Mesenchymal stem cell (in vitro differentiated cells and primary cell): ENCODE results near the gene XPO6.
A peak's percentile ranks its signal among the peaks of the same experiment; 100 is the strongest.

Experiments used
- DNase-seq: peaks from one replicate; pipeline ENCODE4 v3.0.0-alpha.2; 2013
- H2AFZ ChIP-seq: one replicate; pipeline ENCODE4 v1.6.1; 2013; ENCODE audit warnings: low read depth, mild to moderate bottlenecking, control low read depth, inconsistent platforms, low read length, moderate library complexity
- H2AK5ac ChIP-seq: 2 replicates; pipeline ENCODE4 v1.6.1; 2013; ENCODE audit warnings: low read length, moderate library complexity, mild to moderate bottlenecking, inconsistent platforms; ENCODE audit not compliant: severe bottlenecking
- H2BK120ac ChIP-seq: one replicate; pipeline ENCODE4 v1.6.1; 2013; ENCODE audit warnings: low read depth, mild to moderate bottlenecking, inconsistent platforms, low read length, moderate library complexity
- H2BK12ac ChIP-seq, 2 experiments: one replicate each; pipeline ENCODE4 v1.6.1; 2013; ENCODE audit warnings: inconsistent platforms in 2 of 2, low read length in 2 of 2, mild to moderate bottlenecking in 2 of 2, moderate library complexity in 2 of 2, control low read depth in 1 of 2
- H2BK15ac ChIP-seq: one replicate; pipeline ENCODE4 v1.6.1; 2013; ENCODE audit warnings: mild to moderate bottlenecking, low read depth, inconsistent platforms; ENCODE audit not compliant: poor library complexity, severe bottlenecking
- H2BK5ac ChIP-seq: 2 replicates; pipeline ENCODE4 v1.6.1; 2013; ENCODE audit warnings: low read depth, mild to moderate bottlenecking, low read length, control low read depth, inconsistent platforms; ENCODE audit not compliant: poor library complexity, severe bottlenecking
- H3K14ac ChIP-seq, 2 experiments: one replicate each; pipeline ENCODE4 v1.6.1; 2013; ENCODE audit warnings: inconsistent platforms in 2 of 2, low read length in 2 of 2, control low read depth in 1 of 2, mild to moderate bottlenecking in 1 of 2, moderate library complexity in 1 of 2
- H3K18ac ChIP-seq, 2 experiments: one replicate each; pipeline ENCODE4 v1.6.1; 2013; ENCODE audit warnings: inconsistent platforms in 2 of 2, low read length in 2 of 2, control low read depth in 1 of 2, low read depth in 1 of 2, mild to moderate bottlenecking in 1 of 2
- H3K23ac ChIP-seq, 2 experiments: one replicate each; pipeline ENCODE4 v1.6.1; 2013; ENCODE audit warnings: inconsistent platforms in 2 of 2, low read length in 2 of 2, mild to moderate bottlenecking in 2 of 2, moderate library complexity in 2 of 2, control low read depth in 1 of 2
- H3K27ac ChIP-seq: 2 replicates; pipeline ENCODE4 v1.5.1; 2013; ENCODE audit warnings: mild to moderate bottlenecking, moderate library complexity, low read length, control low read depth, inconsistent platforms; ENCODE audit not compliant: poor library complexity, severe bottlenecking
- H3K27me3 ChIP-seq, 2 experiments: 2 replicates each; pipeline versions ENCODE4 v1.6.1 to v1.7.0; 2013; ENCODE audit warnings: low read length in 2 of 2, mild to moderate bottlenecking in 2 of 2, moderate library complexity in 2 of 2, control low read depth in 1 of 2, inconsistent platforms in 1 of 2; ENCODE audit not compliant: control insufficient read depth in 1 of 2, insufficient read depth in 1 of 2
- H3K36me3 ChIP-seq, 2 experiments: 2 replicates each; pipeline versions ENCODE4 v1.6.1 to v1.7.0; 2013; ENCODE audit warnings: low read length in 2 of 2, control low read depth in 1 of 2, inconsistent platforms in 1 of 2, low read depth in 1 of 2, mild to moderate bottlenecking in 1 of 2; ENCODE audit not compliant: insufficient read depth in 2 of 2, control insufficient read depth in 1 of 2
- H3K4ac ChIP-seq, 2 experiments: one replicate each; pipeline ENCODE4 v1.6.1; 2013; ENCODE audit warnings: inconsistent platforms in 2 of 2, low read length in 2 of 2, mild to moderate bottlenecking in 2 of 2, moderate library complexity in 2 of 2, control low read depth in 1 of 2, low read depth in 1 of 2
- H3K4me1 ChIP-seq: 2 replicates; pipeline ENCODE4 v1.6.1; 2013; ENCODE audit warnings: low read depth, low read length, control low read depth; ENCODE audit not compliant: control insufficient read depth, insufficient read depth
- H3K4me2 ChIP-seq: 2 replicates; pipeline ENCODE4 v1.6.1; 2013; ENCODE audit warnings: low read length, mild to moderate bottlenecking, inconsistent platforms; ENCODE audit not compliant: poor library complexity, severe bottlenecking
- H3K4me3 ChIP-seq, 2 experiments: 2 replicates each; pipeline versions ENCODE4 v1.5.1 to v1.7.0; 2013; ENCODE audit warnings: low read length in 2 of 2, mild to moderate bottlenecking in 2 of 2, control low read depth in 1 of 2, low read depth in 1 of 2; ENCODE audit not compliant: insufficient read depth in 1 of 2
- H3K79me1 ChIP-seq: replicated peaks from 2 replicates; pipeline ENCODE4 v1.6.1; 2013; ENCODE audit warnings: mild to moderate bottlenecking, control low read depth, low read length, inconsistent platforms; ENCODE audit not compliant: poor library complexity, severe bottlenecking
- H3K9ac ChIP-seq: 2 replicates; pipeline ENCODE4 v1.7.0; 2013; ENCODE audit warnings: mild to moderate bottlenecking, low read length, moderate library complexity
- H3K9me3 ChIP-seq: 2 replicates; pipeline ENCODE4 v1.7.0; 2013; ENCODE audit warnings: mild to moderate bottlenecking, low read length; ENCODE audit not compliant: control insufficient read depth
- H4K8ac ChIP-seq: one replicate; pipeline ENCODE4 v1.6.1; 2013; ENCODE audit warnings: inconsistent platforms, mild to moderate bottlenecking, low read length, moderate library complexity
- H4K91ac ChIP-seq: one replicate; pipeline ENCODE4 v1.6.1; 2013; ENCODE audit warnings: mild to moderate bottlenecking, low read length, inconsistent platforms
- WGBS: methylation state at CpG from one replicate; pipeline ENCODE4 v1.1.7; 2013; ENCODE audit warnings: mixed read lengths; 5-methylcytosine and 5-hydroxymethylcytosine counted together

Gene XPO6

GRCh38 chr16:28089992-28090365 is 121.8 kb downstream of the XPO6 start:
- H3K18ac ChIP-seq, result no peak overlapping the region
- 95% methylated on average over 7 of the region's 7 CpGs for WGBS
- H3K14ac ChIP-seq, result no peak overlapping the region
- H3K4me1 ChIP-seq, result peaks cover 30% of the 10 kb centered on the region
- no peak overlapping the region for H3K9ac ChIP-seq
- no peak overlapping the region for H2AFZ ChIP-seq
- no peak overlapping the region for H3K4me3 ChIP-seq
- H3K36me3 ChIP-seq, result peaks cover 6 to 13% of the 10 kb centered on the region in 2 experiments
- DNase-seq, result no peak
- no peak overlapping the region for H4K91ac ChIP-seq
- no peak overlapping the region for H2BK5ac ChIP-seq
- no peaks in the 10 kb centered on the region for H3K27me3 ChIP-seq
- no peak overlapping the region for H3K27ac ChIP-seq
- no peak overlapping the region for H3K4me2 ChIP-seq
- H2BK15ac ChIP-seq, result no peak overlapping the region
- H3K23ac ChIP-seq, result no peak overlapping the region
- no peak overlapping the region for H4K8ac ChIP-seq
- H2BK12ac ChIP-seq, result no peak overlapping the region
- no peak overlapping the region for H3K4ac ChIP-seq
- H3K79me1 ChIP-seq, result peaks cover 14% of the 10 kb centered on the region
- no peaks in the 10 kb centered on the region for H3K9me3 ChIP-seq
- H2AK5ac ChIP-seq, result no peak overlapping the region
- H2BK120ac ChIP-seq, result no peak overlapping the region

- no peak overlapping the region for H2BK5ac ChIP-seq
- no peak overlapping the region for H3K4ac ChIP-seq
- H3K14ac ChIP-seq, result peak overlapping the region in 1 of 2 experiments; percentile 92
- H4K91ac ChIP-seq, result no peak overlapping the region
- H2BK12ac ChIP-seq, result peak overlapping the region; percentile 15 to 19
- no peak overlapping the region for H3K4me2 ChIP-seq
- H3K23ac ChIP-seq, result peak overlapping the region in 1 of 2 experiments; percentile 42
- peaks cover 30% of the 10 kb centered on the region for H3K4me1 ChIP-seq
- H3K79me1 ChIP-seq, result peaks cover 13% of the 10 kb centered on the region
- peak overlapping the region in 1 of 2 experiments; percentile 35 for H3K18ac ChIP-seq
- no peak overlapping the region for H3K9ac ChIP-seq
- H2BK15ac ChIP-seq, result no peak overlapping the region
- peaks cover 6 to 13% of the 10 kb centered on the region in 2 experiments for H3K36me3 ChIP-seq
- peak overlapping the region; percentile 24 for H3K27ac ChIP-seq
- peak overlapping the region; percentile 31 for H4K8ac ChIP-seq
- no peak overlapping the region for H2AK5ac ChIP-seq
- DNase-seq, result no peak
- H3K9me3 ChIP-seq, result no peaks in the 10 kb centered on the region
- H3K27me3 ChIP-seq, result no peaks in the 10 kb centered on the region
- no peak overlapping the region for H2BK120ac ChIP-seq
- H3K4me3 ChIP-seq, result peak overlapping the region in 1 of 2 experiments; percentile 15
- no peak overlapping the region for H2AFZ ChIP-seq
- whole genome bisulfite sequencing, result 92% methylated on average over 3 of the region's 3 CpGs
These were observed 122.4 kb downstream of the XPO6 start for GRCh38 chr16:28089205-28089991.

- H2BK12ac ChIP-seq, result no peak overlapping the region
- H3K27ac ChIP-seq, result no peak overlapping the region
- no peak overlapping the region for H2AK5ac ChIP-seq
- no peak for DNase-seq
- peaks cover 11% of the 10 kb centered on the region for H3K79me1 ChIP-seq
- H2BK15ac ChIP-seq, result no peak overlapping the region
- H4K8ac ChIP-seq, result no peak overlapping the region
- H3K4ac ChIP-seq, result no peak overlapping the region
- H2BK5ac ChIP-seq, result no peak overlapping the region
- no peak overlapping the region for H3K14ac ChIP-seq
- peaks cover 24% of the 10 kb centered on the region for H3K4me1 ChIP-seq
- H4K91ac ChIP-seq, result no peak overlapping the region
- no peaks in the 10 kb centered on the region for H3K27me3 ChIP-seq
- H3K4me2 ChIP-seq, result no peak overlapping the region
- no peak overlapping the region for H2BK120ac ChIP-seq
- no peak overlapping the region for H2AFZ ChIP-seq
- WGBS, result 89% methylated on average over 3 of the region's 7 CpGs
- H3K4me3 ChIP-seq, result no peak overlapping the region
- H3K23ac ChIP-seq, result no peak overlapping the region
- peaks cover 0 to 13% of the 10 kb centered on the region in 2 experiments for H3K36me3 ChIP-seq
- no peak overlapping the region for H3K18ac ChIP-seq
- H3K9me3 ChIP-seq, result no peaks in the 10 kb centered on the region
- no peak overlapping the region for H3K9ac ChIP-seq
These were observed 124.0 kb downstream of the XPO6 start for GRCh38 chr16:28087675-28088300.

DNA sequence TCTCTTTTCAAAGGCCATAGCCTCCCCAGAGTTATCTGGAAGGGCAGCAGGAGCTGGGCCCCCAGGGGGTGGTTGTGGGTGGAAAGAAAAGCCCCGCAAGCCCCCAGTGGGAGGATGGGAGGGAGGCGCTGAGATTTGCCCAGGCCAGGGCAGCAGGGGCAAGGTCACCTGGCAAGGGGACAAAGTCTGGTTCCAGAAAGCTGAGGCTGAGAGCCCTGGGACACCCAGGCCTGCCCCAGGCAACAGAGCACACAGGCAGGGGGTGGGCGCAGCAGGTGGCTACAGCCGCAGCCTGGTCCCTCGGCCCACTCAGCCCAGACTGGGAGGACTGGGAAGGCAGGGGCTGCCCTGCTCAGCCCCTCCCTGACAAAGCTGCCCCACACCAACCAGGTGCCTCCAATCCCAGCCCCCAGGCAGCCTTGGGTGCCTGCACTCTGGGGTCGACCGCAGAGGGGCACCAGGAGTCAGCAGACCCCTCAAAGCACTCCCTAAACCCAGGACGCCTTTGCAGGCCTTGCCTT is 124.6 kb downstream of the XPO6 start:
- Histone ChIP-seq H2AFZ (no peak overlapping the region), H3K4me2 (no peak overlapping the region), H3K4me3 (no peak overlapping the region), H3K27ac (no peak overlapping the region), H2BK120ac (no peak overlapping the region), H3K4ac (no peak overlapping the region), H3K18ac (no peak overlapping the region), H4K91ac (no peak overlapping the region), H2BK5ac (no peak overlapping the region), H3K4me1 (peaks cover 23% of the 10 kb centered on the region), H2AK5ac (no peak overlapping the region), H3K79me1 (peaks cover 11% of the 10 kb centered on the region), H3K9me3 (no peaks in the 10 kb centered on the region), H4K8ac (no peak overlapping the region), H3K14ac (no peak overlapping the region), H3K9ac (no peak overlapping the region), H2BK12ac (no peak overlapping the region), H3K27me3 (no peaks in the 10 kb centered on the region), H2BK15ac (no peak overlapping the region), H3K23ac (no peak overlapping the region), H3K36me3 (peaks cover 0 to 13% of the 10 kb centered on the region in 2 experiments)
- DNase-seq, result no peak
- WGBS, result 96% methylated on average over 8 of the region's 8 CpGs
